ENCODE results near the gene NKAIN2.
"Not testable (repeated sequence)": the region's sequence is repeated elsewhere in the genome, so short reads cannot be mapped to it uniquely, and the experiment has no call there.

NKAIN2 gene

GRCh38 chr6:124143435-124143834 is 339.8 kb downstream of the NKAIN2 start:
- no peak overlapping the region for H3K4me3 Mint-ChIP-seq
- H3K27me3 Mint-ChIP-seq = no peaks in the 10 kb centered on the region
- H3K4me1 Mint-ChIP-seq (ENCODE audit: low read depth) = no peaks in the 10 kb centered on the region
- no peak for DNase-seq
- H3K27ac Mint-ChIP-seq = no peak overlapping the region
- peaks cover 2% of the 10 kb centered on the region for H3K9me3 Mint-ChIP-seq
- H3K36me3 Mint-ChIP-seq (ENCODE audit: low read depth) = no peaks in the 10 kb centered on the region

DNA sequence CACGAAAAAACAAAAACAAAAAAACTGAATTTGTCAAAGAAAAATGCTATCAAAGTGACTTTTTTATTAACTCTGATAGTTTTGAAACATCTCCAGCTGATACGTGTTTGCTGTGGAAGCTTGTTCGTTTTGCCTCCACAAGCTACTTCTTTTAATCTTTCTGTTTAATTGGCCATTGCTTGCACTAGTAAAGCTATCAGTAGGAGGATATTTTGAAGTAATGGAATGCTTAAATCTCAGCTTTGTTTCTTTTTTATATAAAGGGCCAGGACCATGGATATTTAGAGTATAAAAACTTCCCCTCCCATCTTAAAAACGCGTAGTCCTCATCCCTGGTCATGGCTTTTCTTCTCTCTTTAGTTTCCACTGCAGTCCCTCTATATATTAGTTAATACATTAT is 344.0 kb downstream of the NKAIN2 start:
- no peaks in the 10 kb centered on the region for H3K4me1 Mint-ChIP-seq (ENCODE audit: low read depth)
- no peak for DNase-seq
- no peak overlapping the region for H3K4me3 Mint-ChIP-seq
- H3K9me3 Mint-ChIP-seq = peaks cover 2% of the 10 kb centered on the region
- H3K27me3 Mint-ChIP-seq = no peaks in the 10 kb centered on the region
- no peaks in the 10 kb centered on the region for H3K36me3 Mint-ChIP-seq (ENCODE audit: low read depth)
- H3K27ac Mint-ChIP-seq = no peak overlapping the region

DNA sequence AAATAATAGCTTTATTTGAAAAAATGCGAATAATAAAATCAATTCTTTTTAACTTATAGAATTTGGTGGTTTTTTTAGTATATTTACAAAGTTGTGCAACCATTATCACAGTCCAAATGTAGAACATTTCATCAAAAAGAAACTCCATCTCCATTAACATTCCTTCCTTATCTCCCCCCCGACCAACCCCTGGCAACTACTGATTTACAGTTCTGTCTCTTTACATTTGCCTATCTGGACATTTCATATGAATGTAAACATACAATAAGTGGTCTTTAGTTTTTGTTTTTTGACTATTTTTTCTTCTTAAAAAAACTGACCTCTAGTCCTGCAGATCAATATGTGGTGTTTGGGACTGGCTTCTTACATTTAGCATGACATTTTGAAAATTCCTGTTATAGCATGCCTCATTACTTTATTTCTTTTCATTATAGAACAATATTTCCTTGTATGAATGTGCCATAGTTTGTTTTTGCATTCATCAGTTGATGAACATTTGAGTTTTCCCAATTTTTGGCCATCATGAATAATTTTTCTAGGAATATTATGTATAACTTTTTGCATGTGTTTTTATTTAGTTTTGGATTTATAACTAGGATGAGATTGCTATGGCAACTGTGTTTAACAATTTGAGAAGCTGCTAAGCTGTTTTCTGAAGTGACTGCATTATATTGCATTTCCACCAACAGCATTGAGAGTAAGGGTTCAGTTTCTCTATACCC is 344.7 kb downstream of the NKAIN2 start:
- Mint-ChIP-seq H3K36me3 (ENCODE audit: low read depth) (no peaks in the 10 kb centered on the region), H3K9me3 (peaks cover 2% of the 10 kb centered on the region), H3K4me3 (no peak overlapping the region), H3K27me3 (no peaks in the 10 kb centered on the region), H3K4me1 (ENCODE audit: low read depth) (no peaks in the 10 kb centered on the region), H3K27ac (no peak overlapping the region)
- no peak for DNase-seq

- Mint-ChIP-seq H3K4me3 (no peak overlapping the region), H3K9me3 (peaks cover 2% of the 10 kb centered on the region), H3K4me1 (ENCODE audit: low read depth) (no peaks in the 10 kb centered on the region), H3K27me3 (no peaks in the 10 kb centered on the region), H3K27ac (no peak overlapping the region), H3K36me3 (ENCODE audit: low read depth) (no peaks in the 10 kb centered on the region)
- no peak for DNase-seq
Measured at GRCh38 chr6:124149646-124150045, 346.0 kb downstream of the NKAIN2 start.

DNA sequence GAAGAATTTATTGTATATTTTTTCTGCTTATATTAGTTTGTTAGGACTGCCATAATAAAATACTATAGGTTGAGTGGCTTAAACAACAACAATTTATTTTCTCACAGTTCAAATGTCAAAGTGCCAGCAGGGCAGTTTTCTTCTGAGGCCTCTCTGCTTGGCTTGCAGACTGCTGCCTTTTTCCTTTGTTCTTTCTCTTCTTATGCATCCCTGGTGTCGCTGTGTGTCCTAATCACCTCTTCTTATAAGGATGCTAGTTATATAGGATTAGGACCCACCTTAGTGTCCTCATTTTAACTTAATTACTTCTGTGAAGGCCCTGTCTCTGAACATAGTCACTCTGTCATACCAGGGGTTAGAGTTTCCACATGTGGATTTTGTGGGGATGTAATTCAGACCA is 354.4 kb downstream of the NKAIN2 start:
- Mint-ChIP-seq H3K36me3 (ENCODE audit: low read depth) (no peaks in the 10 kb centered on the region), H3K27me3 (no peaks in the 10 kb centered on the region), H3K9me3 (no peaks in the 10 kb centered on the region), H3K4me3 (no peak overlapping the region), H3K27ac (no peak overlapping the region), H3K4me1 (ENCODE audit: low read depth) (no peaks in the 10 kb centered on the region)
- no peak for DNase-seq

DNA sequence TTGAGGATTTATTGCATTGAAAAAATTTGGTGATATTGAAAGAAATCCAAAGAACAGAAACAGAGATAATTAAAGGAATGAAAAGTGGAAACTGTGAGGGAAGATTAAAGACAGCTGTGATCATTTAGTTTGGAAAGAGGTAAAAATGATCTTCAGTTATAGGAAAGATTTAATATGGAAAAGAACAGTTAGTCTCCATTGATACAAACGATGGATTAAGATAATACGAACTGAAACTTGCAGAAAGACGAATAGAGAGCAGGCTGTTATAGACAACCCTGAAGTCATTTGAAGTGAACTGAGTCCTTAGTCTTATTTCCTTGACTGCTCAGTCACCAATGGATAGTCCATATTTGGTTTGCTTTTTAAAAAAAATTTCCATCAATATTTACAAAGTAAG is 360.0 kb downstream of the NKAIN2 start:
- Mint-ChIP-seq H3K4me3 (no peak overlapping the region), H3K9me3 (peaks cover 4% of the 10 kb centered on the region), H3K27me3 (no peaks in the 10 kb centered on the region), H3K4me1 (ENCODE audit: low read depth) (no peaks in the 10 kb centered on the region), H3K36me3 (ENCODE audit: low read depth) (no peaks in the 10 kb centered on the region), H3K27ac (no peak overlapping the region)
- no peak for DNase-seq

DNA sequence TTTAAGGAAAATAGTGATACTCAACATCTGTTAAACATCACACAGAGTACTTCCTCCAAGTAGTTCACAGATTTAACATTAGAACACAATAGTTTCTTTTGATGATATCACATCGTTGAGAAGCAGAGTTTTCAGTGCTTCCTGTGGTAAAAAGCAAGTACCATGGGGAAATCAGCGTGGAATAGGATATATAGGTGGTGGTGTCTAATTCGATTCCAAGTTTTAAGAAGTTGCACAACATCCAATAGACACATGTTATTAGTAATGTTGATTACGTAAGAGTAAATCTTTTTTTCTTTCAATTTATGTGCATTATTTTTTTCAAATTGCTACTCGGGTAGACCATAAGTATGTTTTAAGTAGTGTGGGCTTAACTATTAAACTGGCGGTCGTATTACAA is 360.7 kb downstream of the NKAIN2 start:
- no peaks in the 10 kb centered on the region for H3K27me3 Mint-ChIP-seq
- DNase-seq = no peak
- no peak overlapping the region for H3K4me3 Mint-ChIP-seq
- H3K27ac Mint-ChIP-seq = no peak overlapping the region
- H3K36me3 Mint-ChIP-seq (ENCODE audit: low read depth) = no peaks in the 10 kb centered on the region
- peaks cover 4% of the 10 kb centered on the region for H3K9me3 Mint-ChIP-seq
- H3K4me1 Mint-ChIP-seq (ENCODE audit: low read depth) = no peaks in the 10 kb centered on the region

DNA sequence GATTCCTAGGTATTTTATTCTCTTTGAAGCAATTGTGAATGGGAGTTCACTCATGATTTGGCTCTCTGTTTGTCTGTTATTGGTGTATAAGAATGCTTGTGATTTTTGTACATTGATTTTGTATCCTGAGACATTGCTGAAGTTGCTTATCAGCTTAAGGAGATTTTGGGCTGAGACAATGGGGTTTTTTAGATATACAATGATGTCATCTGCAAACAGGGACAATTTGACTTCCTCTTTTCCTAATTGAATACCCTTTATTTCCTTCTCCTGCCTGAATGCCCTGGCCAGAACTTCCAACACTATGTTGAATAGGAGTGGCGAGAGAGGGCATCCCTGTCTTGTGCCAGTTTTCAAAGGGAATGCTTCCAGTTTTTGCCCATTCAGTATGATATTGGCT is 363.6 kb downstream of the NKAIN2 start:
- H3K36me3 Mint-ChIP-seq (ENCODE audit: low read depth); H3K9me3 Mint-ChIP-seq; H3K27ac Mint-ChIP-seq; H3K4me3 Mint-ChIP-seq; H3K4me1 Mint-ChIP-seq (ENCODE audit: low read depth); H3K27me3 Mint-ChIP-seq; DNase-seq: not testable (repeated sequence)

DNA sequence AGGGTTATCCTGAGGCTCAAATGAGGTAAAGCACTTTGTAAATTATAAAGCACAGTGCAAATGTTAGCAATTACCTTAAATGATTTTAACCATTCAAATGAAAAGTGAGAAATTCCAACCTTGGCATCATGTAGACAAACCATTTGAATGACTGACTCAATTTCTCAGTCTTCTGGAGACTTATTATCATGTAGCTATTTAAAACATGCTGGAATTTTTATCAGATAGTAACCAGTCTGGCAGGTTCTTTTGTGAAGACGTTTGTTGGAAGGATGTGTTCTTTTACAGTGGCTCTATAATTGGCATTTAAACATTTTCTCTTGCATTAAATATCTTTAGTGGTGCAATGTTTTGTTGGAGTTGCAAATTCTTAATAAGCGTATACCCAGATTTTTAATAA is 386.6 kb downstream of the NKAIN2 start:
- H3K4me3 Mint-ChIP-seq = no peak overlapping the region
- no peaks in the 10 kb centered on the region for H3K4me1 Mint-ChIP-seq (ENCODE audit: low read depth)
- H3K36me3 Mint-ChIP-seq (ENCODE audit: low read depth) = no peaks in the 10 kb centered on the region
- H3K9me3 Mint-ChIP-seq = peaks cover 2% of the 10 kb centered on the region
- DNase-seq = no peak
- H3K27me3 Mint-ChIP-seq = no peaks in the 10 kb centered on the region
- no peak overlapping the region for H3K27ac Mint-ChIP-seq

- Mint-ChIP-seq H3K27ac (no peak overlapping the region), H3K9me3 (peaks cover 3% of the 10 kb centered on the region), H3K4me3 (no peak overlapping the region), H3K36me3 (ENCODE audit: low read depth) (no peaks in the 10 kb centered on the region), H3K27me3 (no peaks in the 10 kb centered on the region), H3K4me1 (ENCODE audit: low read depth) (no peaks in the 10 kb centered on the region)
- no peak for DNase-seq
Measured at GRCh38 chr6:124193132-124193531, 389.5 kb downstream of the NKAIN2 start.

DNA sequence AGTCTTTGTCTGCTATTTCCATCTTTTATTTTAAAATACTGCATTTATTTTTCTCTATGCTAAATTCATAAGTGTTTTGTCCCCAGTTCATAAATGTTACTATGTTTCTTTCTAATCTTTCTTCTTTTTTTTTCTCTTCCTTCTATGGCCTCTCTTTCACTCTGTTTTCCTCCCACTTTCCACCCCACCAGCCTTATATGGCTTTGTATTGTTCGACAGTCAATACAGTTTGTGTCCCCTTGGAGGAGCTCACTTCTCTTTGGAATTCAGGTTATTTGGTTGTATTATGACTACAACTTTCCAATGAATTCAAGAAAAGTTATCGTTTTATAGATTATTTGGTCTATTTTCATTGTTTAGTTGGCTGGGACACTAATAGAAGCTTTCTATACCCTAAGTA is 393.5 kb downstream of the NKAIN2 start:
- DNase-seq = no peak
- Mint-ChIP-seq H3K9me3 (peaks cover 3% of the 10 kb centered on the region), H3K4me1 (ENCODE audit: low read depth) (no peaks in the 10 kb centered on the region), H3K36me3 (ENCODE audit: low read depth) (no peaks in the 10 kb centered on the region), H3K27ac (no peak overlapping the region), H3K4me3 (no peak overlapping the region), H3K27me3 (no peaks in the 10 kb centered on the region)

- peaks cover 4% of the 10 kb centered on the region for H3K9me3 Mint-ChIP-seq
- H3K27ac Mint-ChIP-seq = no peak overlapping the region
- no peak for DNase-seq
- no peaks in the 10 kb centered on the region for H3K27me3 Mint-ChIP-seq
- no peak overlapping the region for H3K4me3 Mint-ChIP-seq
- H3K4me1 Mint-ChIP-seq (ENCODE audit: low read depth) = no peaks in the 10 kb centered on the region
- H3K36me3 Mint-ChIP-seq (ENCODE audit: low read depth) = no peaks in the 10 kb centered on the region
Measured at GRCh38 chr6:124199286-124199685, 395.6 kb downstream of the NKAIN2 start.

- Mint-ChIP-seq H3K27ac (no peak overlapping the region), H3K4me3 (no peak overlapping the region), H3K27me3 (no peaks in the 10 kb centered on the region), H3K36me3 (ENCODE audit: low read depth) (no peaks in the 10 kb centered on the region), H3K9me3 (peaks cover 2% of the 10 kb centered on the region), H3K4me1 (ENCODE audit: low read depth) (no peaks in the 10 kb centered on the region)
- DNase-seq = no peak
Measured at GRCh38 chr6:124200661-124201060, 397.0 kb downstream of the NKAIN2 start.

GRCh38 chr6:124203101-124203811 is 399.6 kb downstream of the NKAIN2 start:
- DNase-seq = no peak
- no peak overlapping the region for H3K27ac Mint-ChIP-seq
- H3K4me3 Mint-ChIP-seq = no peak overlapping the region
- no peaks in the 10 kb centered on the region for H3K27me3 Mint-ChIP-seq
- no peaks in the 10 kb centered on the region for H3K4me1 Mint-ChIP-seq (ENCODE audit: low read depth)
- H3K9me3 Mint-ChIP-seq = peaks cover 2% of the 10 kb centered on the region
- no peaks in the 10 kb centered on the region for H3K36me3 Mint-ChIP-seq (ENCODE audit: low read depth)

- H3K36me3 Mint-ChIP-seq (ENCODE audit: low read depth) = no peaks in the 10 kb centered on the region
- no peaks in the 10 kb centered on the region for H3K27me3 Mint-ChIP-seq
- H3K4me1 Mint-ChIP-seq (ENCODE audit: low read depth) = no peaks in the 10 kb centered on the region
- peaks cover 2% of the 10 kb centered on the region for H3K9me3 Mint-ChIP-seq
- no peak for DNase-seq
- no peak overlapping the region for H3K4me3 Mint-ChIP-seq
- H3K27ac Mint-ChIP-seq = no peak overlapping the region
Measured at GRCh38 chr6:124203812-124204167, 400.1 kb downstream of the NKAIN2 start.
